ENCODE measurements around the gene C16orf90.
"Not testable (repeated sequence)": the region's sequence is repeated elsewhere in the genome, so short reads cannot be mapped to it uniquely, and the experiment has no call there.

C16orf90 gene

GRCh38 chr16:3501783-3502400, 6.6 kb upstream of the C16orf90 start:
- no peak overlapping the region; the same call in 1 of the 2 replicates for H3K27ac ChIP-seq
- no peak for DNase-seq
- H3K4me3 ChIP-seq (ENCODE audit: low read depth, low read length): peak overlapping the region; percentile 87
- H3K36me3 ChIP-seq: peaks cover 16% of the 10 kb centered on the region
- no peaks in the 10 kb centered on the region for H3K27me3 ChIP-seq (ENCODE audit: insufficient read depth, low read depth, severe bottlenecking)
- TF ChIP-seq, protein P1, sequence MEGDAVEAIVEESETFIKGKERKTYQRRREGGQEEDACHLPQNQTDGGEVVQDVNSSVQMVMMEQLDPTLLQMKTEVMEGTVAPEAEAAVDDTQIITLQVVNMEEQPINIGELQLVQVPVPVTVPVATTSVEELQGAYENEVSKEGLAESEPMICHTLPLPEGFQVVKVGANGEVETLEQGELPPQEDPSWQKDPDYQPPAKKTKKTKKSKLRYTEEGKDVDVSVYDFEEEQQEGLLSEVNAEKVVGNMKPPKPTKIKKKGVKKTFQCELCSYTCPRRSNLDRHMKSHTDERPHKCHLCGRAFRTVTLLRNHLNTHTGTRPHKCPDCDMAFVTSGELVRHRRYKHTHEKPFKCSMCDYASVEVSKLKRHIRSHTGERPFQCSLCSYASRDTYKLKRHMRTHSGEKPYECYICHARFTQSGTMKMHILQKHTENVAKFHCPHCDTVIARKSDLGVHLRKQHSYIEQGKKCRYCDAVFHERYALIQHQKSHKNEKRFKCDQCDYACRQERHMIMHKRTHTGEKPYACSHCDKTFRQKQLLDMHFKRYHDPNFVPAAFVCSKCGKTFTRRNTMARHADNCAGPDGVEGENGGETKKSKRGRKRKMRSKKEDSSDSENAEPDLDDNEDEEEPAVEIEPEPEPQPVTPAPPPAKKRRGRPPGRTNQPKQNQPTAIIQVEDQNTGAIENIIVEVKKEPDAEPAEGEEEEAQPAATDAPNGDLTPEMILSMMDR (IDR thresholded peaks at IDR 0.05; ENCODE audit: low read depth, low read length): no peak
- H3K9me3 ChIP-seq (ENCODE audit: severe bottlenecking): no peaks in the 10 kb centered on the region

- Histone ChIP-seq H3K27ac (peak overlapping the region; percentile 69), H3K36me3 (peaks cover 12% of the 10 kb centered on the region), H3K4me3 (ENCODE audit: low read depth, low read length) (peak overlapping the region; percentile 87)
- H3K27me3 ChIP-seq (ENCODE audit: insufficient read depth, low read depth, severe bottlenecking); H3K9me3 ChIP-seq (ENCODE audit: severe bottlenecking); DNase-seq: not testable (repeated sequence)
These were observed 6.1 kb upstream of the C16orf90 start for GRCh38 chr16:3501412-3501761.

DNA sequence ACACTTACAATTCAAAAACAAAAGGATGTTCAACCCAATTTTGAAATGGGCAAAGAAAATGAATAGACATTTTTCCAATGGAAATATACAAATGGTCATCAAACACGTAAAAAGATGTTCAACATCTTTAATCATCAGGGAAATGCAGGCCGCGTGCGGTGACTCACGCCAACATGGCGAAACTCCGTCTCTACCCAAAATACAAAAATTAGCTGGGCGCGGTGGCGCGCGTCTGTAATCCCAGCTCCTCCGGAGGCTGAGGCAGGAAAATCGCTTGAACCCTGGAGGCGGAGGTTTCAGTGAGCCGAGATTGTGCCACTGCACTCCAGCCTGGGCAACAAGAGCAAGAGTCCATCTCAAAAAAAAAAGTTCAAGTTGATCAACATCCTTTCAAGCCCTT, 3.7 kb upstream of the C16orf90 start:
- H3K27ac ChIP-seq: no peak overlapping the region

DNA sequence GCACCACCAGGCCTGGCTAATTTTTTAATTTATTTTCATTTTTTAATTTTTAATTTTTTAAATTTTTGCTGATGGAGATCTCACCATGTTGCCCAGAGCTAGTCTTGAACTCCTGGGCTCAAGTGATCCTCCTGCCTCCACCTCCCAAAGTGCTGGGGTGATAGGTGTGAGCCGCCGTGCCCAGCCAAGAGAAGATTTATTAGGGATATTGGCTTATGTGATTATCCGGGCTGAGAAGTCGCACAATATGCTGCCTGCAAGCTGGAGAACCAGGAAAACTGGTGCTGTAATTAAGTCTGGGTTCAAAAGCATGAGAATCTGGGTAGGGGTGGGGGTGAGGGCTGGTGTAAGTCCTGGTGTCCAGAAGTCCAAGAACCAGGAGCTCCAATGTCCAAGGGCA, 2.5 kb upstream of the C16orf90 start:
- Histone ChIP-seq H3K9me3 (ENCODE audit: severe bottlenecking) (no peaks in the 10 kb centered on the region), H3K27ac (peak overlapping the region; percentile 23), H3K27me3 (ENCODE audit: insufficient read depth, low read depth, severe bottlenecking) (no peaks in the 10 kb centered on the region), H3K4me3 (ENCODE audit: low read depth, low read length) (no peak overlapping the region), H3K36me3 (0 out of 2 replicates have a peak, but pooled peaks cover 3% of the 10 kb centered on the region)
- peak; percentile 72 for DNase-seq
- TF ChIP-seq, protein P1 (IDR thresholded peaks at IDR 0.05; ENCODE audit: low read depth, low read length): no peak

More for the DNA sequence above, 3.7 kb upstream of the C16orf90 start:
- no peak for DNase-seq
- TF ChIP-seq, protein P1 (IDR thresholded peaks at IDR 0.05; ENCODE audit: low read depth, low read length): no peak
- Histone ChIP-seq H3K27me3 (ENCODE audit: insufficient read depth, low read depth, severe bottlenecking) (no peaks in the 10 kb centered on the region), H3K36me3 (0 out of 2 replicates have a peak, but pooled peaks cover 3% of the 10 kb centered on the region), H3K4me3 (ENCODE audit: low read depth, low read length) (no peak overlapping the region), H3K9me3 (ENCODE audit: severe bottlenecking) (no peaks in the 10 kb centered on the region)

DNA sequence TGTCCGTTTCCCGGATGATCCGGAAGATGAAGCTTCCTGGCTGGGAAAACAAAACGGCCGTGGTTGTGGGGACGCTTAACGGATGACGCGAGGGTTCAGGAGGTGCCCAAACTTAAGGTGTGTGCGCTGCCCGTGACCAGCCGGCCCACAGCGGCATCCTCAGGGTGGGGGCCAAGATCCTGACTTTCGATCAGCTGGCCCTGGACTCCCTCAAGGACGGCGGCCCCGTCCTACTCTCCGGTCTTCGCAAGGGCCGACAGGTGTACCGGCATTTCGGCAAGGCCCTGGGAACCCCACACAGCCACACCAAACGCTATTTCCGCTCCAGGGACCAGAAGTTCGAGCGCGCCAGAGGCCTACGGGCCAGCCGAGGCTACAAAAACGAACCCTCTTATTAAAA, 1.1 kb upstream of the C16orf90 start:
- H3K27ac ChIP-seq: no peak overlapping the region
- no peak overlapping the region for H3K4me3 ChIP-seq (ENCODE audit: low read depth, low read length)
- TF ChIP-seq, protein P1 (IDR thresholded peaks at IDR 0.05; ENCODE audit: low read depth, low read length): no peak
- no peaks in the 10 kb centered on the region for H3K9me3 ChIP-seq (ENCODE audit: severe bottlenecking)
- DNase-seq: no peak
- 0 out of 2 replicates have a peak, but pooled peaks cover 3% of the 10 kb centered on the region for H3K36me3 ChIP-seq
- no peaks in the 10 kb centered on the region for H3K27me3 ChIP-seq (ENCODE audit: insufficient read depth, low read depth, severe bottlenecking)

DNA sequence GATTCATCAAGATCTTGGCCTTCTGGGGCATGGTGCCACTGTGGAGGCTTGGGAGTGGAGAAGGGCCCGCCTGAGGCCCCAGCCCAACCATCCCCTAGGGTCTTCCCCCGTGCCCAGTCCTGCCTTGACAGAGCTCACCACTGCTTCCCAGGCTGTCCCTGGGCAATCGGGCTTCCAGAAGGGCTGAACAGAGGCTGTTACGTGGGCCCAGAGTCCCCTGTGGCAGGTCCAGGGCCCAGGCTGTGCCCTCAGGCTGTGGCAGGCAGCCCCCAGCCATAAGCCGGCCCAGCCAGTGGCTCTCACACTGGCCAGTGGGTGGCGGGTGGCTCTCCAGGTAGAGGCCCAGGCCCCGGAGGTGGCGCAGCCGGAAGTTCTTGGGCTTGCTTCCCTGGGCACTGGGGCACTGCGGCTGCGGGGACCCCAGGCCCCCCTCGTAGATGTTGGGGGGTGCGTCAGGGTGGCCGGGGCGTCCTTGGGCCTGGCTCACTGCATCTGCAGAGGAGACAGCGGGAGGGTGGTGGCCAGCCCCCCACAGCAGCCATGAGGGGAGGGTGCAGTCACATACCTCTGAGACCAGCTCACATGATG, 809 bp downstream of the C16orf90 start:
- Histone ChIP-seq H3K36me3 (no peaks in the 10 kb centered on the region), H3K27ac (no peak overlapping the region), H3K4me3 (ENCODE audit: low read depth, low read length) (no peak overlapping the region), H3K9me3 (ENCODE audit: severe bottlenecking) (no peaks in the 10 kb centered on the region), H3K27me3 (ENCODE audit: insufficient read depth, low read depth, severe bottlenecking) (no peaks in the 10 kb centered on the region)
- TF ChIP-seq, protein P1 (IDR thresholded peaks at IDR 0.05; ENCODE audit: low read depth, low read length): no peak
- DNase-seq: no peak
